Caco-2 (cell line): ENCODE data around the gene HRCT1. TPM values are rescaled to one million over a fixed set of nuclear protein-coding genes. Genes with fewer than 3 reads are reported as not detected.

Experiments used
- BruUV-seq: library from RNA; stranded (reverse); fragments of 400-500 nt; replicated peaks from 2 replicates; lab custom pipeline; 2021; lab: Mats Ljungman, UMichigan
- CTCF ChIA-PET: fragments of 300-600 bp; sonication (Branson Sonifier 250); formaldehyde crosslinking; loops from one replicate; lab custom pipeline; 2022; ENCODE audit warnings: antibody characterized with exemption; lab: Charles Lee
- POLR2A ChIA-PET: fragments of 300-600 bp; sonication (Branson Sonifier 250); formaldehyde crosslinking; loops from one replicate; lab custom pipeline; 2022; ENCODE audit warnings: antibody characterized with exemption; lab: Charles Lee
- DNase-seq, 2 experiments: peaks; one replicate each; pipeline versions ENCODE4 v3.0.0 to v3.0.0-alpha.2; 2020 to 2022
- H3K27me3 ChIP-seq: replicated peaks from 2 replicates; pipeline ENCODE4 v1.6.0; 2011; ENCODE audit warnings: low read length; ENCODE audit not compliant: control insufficient read depth, insufficient read depth
- H3K36me3 ChIP-seq: 2 replicates; pipeline ENCODE4 v1.5.1; 2011; ENCODE audit warnings: low read length; ENCODE audit not compliant: control insufficient read depth, insufficient read depth
- H3K4me1 ChIP-seq: fragments of 250-450 bp; sonication (Bioruptor Pico); 2 replicates; pipeline ENCODE4 v1.5.1; 2020; ENCODE audit warnings: mild to moderate bottlenecking
- H3K4me3 ChIP-seq: 2 replicates; pipeline ENCODE4 v1.5.1; 2011; ENCODE audit warnings: low read depth, mild to moderate bottlenecking, control low read depth, low read length
- H3K9me3 ChIP-seq: fragments of 250-450 bp; sonication (Bioruptor Pico); 2 replicates; pipeline ENCODE4 v1.5.1; 2020; ENCODE audit warnings: mild to moderate bottlenecking, moderate library complexity
- H3K27ac Mint-ChIP-seq: one replicate; pipeline ENCODE4 v1.8.0; 2022; ENCODE audit warnings: mixed read lengths; ENCODE audit not compliant: unreplicated experiment
- H3K27me3 Mint-ChIP-seq: one replicate; pipeline ENCODE4 v1.8.0; 2022; ENCODE audit warnings: mixed read lengths; ENCODE audit not compliant: insufficient read depth, unreplicated experiment
- H3K36me3 Mint-ChIP-seq: one replicate; pipeline ENCODE4 v1.8.0; 2022; ENCODE audit warnings: mild to moderate bottlenecking, mixed read lengths; ENCODE audit not compliant: insufficient read depth, unreplicated experiment
- H3K4me1 Mint-ChIP-seq: one replicate; pipeline ENCODE4 v1.8.0; 2022; ENCODE audit warnings: low read depth, mixed read lengths; ENCODE audit not compliant: unreplicated experiment
- H3K4me3 Mint-ChIP-seq: one replicate; pipeline ENCODE4 v1.8.0; 2022; ENCODE audit warnings: mild to moderate bottlenecking, moderate library complexity, mixed read lengths; ENCODE audit not compliant: unreplicated experiment
- H3K9me3 Mint-ChIP-seq: one replicate; pipeline ENCODE4 v1.8.0; 2022; ENCODE audit warnings: mixed read lengths; ENCODE audit not compliant: unreplicated experiment
- intact Hi-C: fragments of 100-400 bp; cut with micrococcal nuclease; formaldehyde crosslinking; loops from one replicate; pipeline ENCODE4 v1.10.0; 2022; ENCODE audit not compliant: unreplicated experiment
- total RNA-seq: library from RNA; stranded (reverse); gene quantifications from 2 replicates; pipeline ENCODE4 v1.2.3, GENCODE V29; 2022
- TF ChIP-seq, protein P1 (sequence below), 2 experiments: fragments of 200-600 bp in 1 of 2; IDR thresholded peaks; 1 replicate in 1 of 2; 2 replicates in 1 of 2; pipeline versions ENCODE4 v1.5.1 to v1.8.0; 2011 to 2022; ENCODE audit warnings: antibody characterized with exemption in 1 of 2, control low read depth in 1 of 2, inconsistent platforms in 1 of 2, low read depth in 1 of 2, low read length in 1 of 2, mild to moderate bottlenecking in 1 of 2, moderate library complexity in 1 of 2; ENCODE audit not compliant: insufficient read depth in 1 of 2, severe bottlenecking in 1 of 2, unreplicated experiment in 1 of 2

Gene HRCT1
- total RNA-seq, 1 experiment from 2014 or later = not detected

GRCh38 chr9:35918780-35919179 is 12.8 kb downstream of the HRCT1 start:
- Histone ChIP-seq H3K4me1 (peaks cover 24% of the 10 kb centered on the region), H3K9me3 (no peaks in the 10 kb centered on the region), H3K36me3 (no peaks in the 10 kb centered on the region), H3K4me3 (no peak overlapping the region), H3K27me3 (no peaks in the 10 kb centered on the region)
- ChIA-PET CTCF (interaction anchor here (1.2 kb wide), 1 partner anchor 16 kb away, joined by 3 read pairs; no protein-coding TSS in a partner anchor), POLR2A (no interaction called here)
- Mint-ChIP-seq H3K4me3 (no peak overlapping the region), H3K27ac (no peak overlapping the region), H3K27me3 (no peaks in the 10 kb centered on the region), H3K4me1 (peaks cover 1% of the 10 kb centered on the region), H3K36me3 (no peaks in the 10 kb centered on the region), H3K9me3 (no peaks in the 10 kb centered on the region)
- no TSS peak for BruUV-seq
- DNase-seq = no peak
- intact Hi-C loops = no loop called here
- TF ChIP-seq, protein P1, sequence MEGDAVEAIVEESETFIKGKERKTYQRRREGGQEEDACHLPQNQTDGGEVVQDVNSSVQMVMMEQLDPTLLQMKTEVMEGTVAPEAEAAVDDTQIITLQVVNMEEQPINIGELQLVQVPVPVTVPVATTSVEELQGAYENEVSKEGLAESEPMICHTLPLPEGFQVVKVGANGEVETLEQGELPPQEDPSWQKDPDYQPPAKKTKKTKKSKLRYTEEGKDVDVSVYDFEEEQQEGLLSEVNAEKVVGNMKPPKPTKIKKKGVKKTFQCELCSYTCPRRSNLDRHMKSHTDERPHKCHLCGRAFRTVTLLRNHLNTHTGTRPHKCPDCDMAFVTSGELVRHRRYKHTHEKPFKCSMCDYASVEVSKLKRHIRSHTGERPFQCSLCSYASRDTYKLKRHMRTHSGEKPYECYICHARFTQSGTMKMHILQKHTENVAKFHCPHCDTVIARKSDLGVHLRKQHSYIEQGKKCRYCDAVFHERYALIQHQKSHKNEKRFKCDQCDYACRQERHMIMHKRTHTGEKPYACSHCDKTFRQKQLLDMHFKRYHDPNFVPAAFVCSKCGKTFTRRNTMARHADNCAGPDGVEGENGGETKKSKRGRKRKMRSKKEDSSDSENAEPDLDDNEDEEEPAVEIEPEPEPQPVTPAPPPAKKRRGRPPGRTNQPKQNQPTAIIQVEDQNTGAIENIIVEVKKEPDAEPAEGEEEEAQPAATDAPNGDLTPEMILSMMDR (IDR thresholded peaks at IDR 0.05; ENCODE audit: insufficient read depth in 1 of 2, low read depth in 1 of 2, low read length in 1 of 2, severe bottlenecking in 1 of 2, unreplicated experiment in 1 of 2) = no peak

DNA sequence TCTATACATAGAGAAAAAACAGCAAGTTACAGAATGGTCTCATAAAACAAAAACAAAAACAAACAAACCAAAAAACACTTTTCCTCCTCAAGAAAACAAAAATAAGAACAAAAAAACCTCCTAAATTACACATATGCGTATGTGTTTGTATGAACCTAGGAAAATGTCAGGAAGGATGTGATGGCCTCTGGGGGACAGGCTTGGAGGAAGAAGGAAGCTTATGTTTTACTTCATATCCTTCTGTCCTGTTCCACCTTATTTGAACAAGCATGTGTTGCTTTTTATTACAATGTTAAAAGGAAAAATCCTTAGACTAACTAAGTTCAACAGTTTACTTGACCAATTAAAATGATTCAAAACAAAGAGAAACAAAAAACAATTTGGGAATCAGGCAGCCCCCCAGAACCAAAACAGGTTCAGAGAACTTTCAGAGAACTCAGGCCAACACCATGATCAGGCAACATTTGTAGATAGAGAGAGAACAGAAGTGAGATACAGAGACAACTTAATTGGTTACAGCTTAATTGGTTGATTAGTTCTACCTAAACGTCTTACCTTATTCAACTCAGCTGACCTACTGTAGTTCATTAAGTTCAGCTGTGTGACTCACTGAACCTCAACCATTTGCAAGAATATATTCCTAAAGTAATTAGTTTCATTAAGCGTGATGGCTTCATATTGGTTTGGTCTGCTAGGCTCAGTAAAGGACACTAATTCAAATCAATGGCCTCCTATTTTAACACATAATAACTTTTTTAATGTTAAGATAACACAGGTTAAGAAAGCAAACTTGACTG is 13.4 kb downstream of the HRCT1 start:
- Mint-ChIP-seq H3K4me1 (peaks cover 7% of the 10 kb centered on the region), H3K27me3 (no peaks in the 10 kb centered on the region), H3K4me3 (no peak overlapping the region), H3K36me3 (no peaks in the 10 kb centered on the region), H3K27ac (no peak overlapping the region), H3K9me3 (no peaks in the 10 kb centered on the region)
- Histone ChIP-seq H3K4me3 (no peak overlapping the region), H3K27me3 (no peaks in the 10 kb centered on the region), H3K36me3 (no peaks in the 10 kb centered on the region), H3K9me3 (no peaks in the 10 kb centered on the region), H3K4me1 (peaks cover 28% of the 10 kb centered on the region)
- DNase-seq = no peak
- BruUV-seq = no TSS peak
- ChIA-PET POLR2A (no interaction called here), CTCF (interaction anchor here (1.2 to 1.3 kb wide), 3 partner anchors 16 to 26 kb away, joined by 3 to 4 read pairs (median 4); no protein-coding TSS in a partner anchor)
- TF ChIP-seq, protein P1 (IDR thresholded peaks at IDR 0.05; ENCODE audit: insufficient read depth in 1 of 2, low read depth in 1 of 2, low read length in 1 of 2, severe bottlenecking in 1 of 2, unreplicated experiment in 1 of 2) = no peak
- intact Hi-C loops = no loop called here

- POLR2A ChIA-PET = no interaction called here
These were observed 14.1 kb downstream of the HRCT1 start for GRCh38 chr9:35920051-35920620.

More at GRCh38 chr9:35920051-35920620, 14.1 kb downstream of the HRCT1 start:
- H3K4me1 Mint-ChIP-seq = peaks cover 7% of the 10 kb centered on the region
- Histone ChIP-seq H3K4me1 (peaks cover 28% of the 10 kb centered on the region), H3K27me3 (no peaks in the 10 kb centered on the region), H3K9me3 (no peaks in the 10 kb centered on the region), H3K36me3 (no peaks in the 10 kb centered on the region), H3K4me3 (no peak overlapping the region)
- no peak overlapping the region for H3K27ac Mint-ChIP-seq
- peak in 1 of 2 experiments; percentile 60 for DNase-seq
- no TSS peak for BruUV-seq
- TF ChIP-seq, protein P1 (IDR thresholded peaks at IDR 0.05; ENCODE audit: insufficient read depth in 1 of 2, low read depth in 1 of 2, low read length in 1 of 2, severe bottlenecking in 1 of 2, unreplicated experiment in 1 of 2) = peak in 1 of 2 experiments; percentile 1
- intact Hi-C loops = no loop called here
- H3K27me3 Mint-ChIP-seq = no peaks in the 10 kb centered on the region
- no peaks in the 10 kb centered on the region for H3K9me3 Mint-ChIP-seq
- no peaks in the 10 kb centered on the region for H3K36me3 Mint-ChIP-seq
- CTCF ChIA-PET = interaction anchor here (1.2 to 1.3 kb wide), 2 partner anchors 17 to 25 kb away, joined by 4 read pairs; no protein-coding TSS in a partner anchor
- no peak overlapping the region for H3K4me3 Mint-ChIP-seq
